HEK293 (cell line): Measurements from ENCODE around the gene TMEM88.

Experiments used
- CTCF ChIP-seq: fragments of 450-650 bp; formaldehyde crosslinking; IDR thresholded peaks from 2 replicates; pipeline ENCODE4 v1.5.1; 2016; ENCODE audit warnings: missing biosample characterization, missing genetic modification characterization
- ELK4 ChIP-seq: IDR thresholded peaks from 2 replicates; pipeline ENCODE4 v1.6.1; 2011; ENCODE audit warnings: mild to moderate bottlenecking, low read depth, low read length, borderline replicate concordance
- FEZF1 ChIP-seq: fragments of 450-650 bp; formaldehyde crosslinking; IDR thresholded peaks from 2 replicates; pipeline ENCODE4 v1.5.1; 2016; ENCODE audit warnings: missing biosample characterization, missing genetic modification characterization
- GFI1B ChIP-seq: fragments of 450-650 bp; formaldehyde crosslinking; IDR thresholded peaks from 2 replicates; pipeline ENCODE4 v1.5.1; 2016; ENCODE audit warnings: missing biosample characterization, missing genetic modification characterization
- OSR2 ChIP-seq: fragments of 450-650 bp; formaldehyde crosslinking; IDR thresholded peaks from 2 replicates; pipeline ENCODE4 v1.5.1; 2016; ENCODE audit warnings: missing biosample characterization, missing genetic modification characterization
- PBX3 ChIP-seq: sonication (generic); formaldehyde crosslinking; IDR thresholded peaks from 2 replicates; pipeline ENCODE4 v1.8.1; 2022; ENCODE audit warnings: mild to moderate bottlenecking, moderate library complexity, missing genetic modification reagents
- SALL2 ChIP-seq: fragments of 450-650 bp; formaldehyde crosslinking; IDR thresholded peaks from 2 replicates; pipeline ENCODE4 v1.5.0; 2017; ENCODE audit warnings: missing biosample characterization, mild to moderate bottlenecking, missing genetic modification characterization, borderline replicate concordance
- WT1 ChIP-seq: fragments of 450-650 bp; formaldehyde crosslinking; IDR thresholded peaks from 2 replicates; pipeline ENCODE4 v1.5.1; 2016; ENCODE audit warnings: missing biosample characterization, missing genetic modification characterization
- ZBTB1 ChIP-seq: fragments of 450-650 bp; formaldehyde crosslinking; IDR thresholded peaks from 2 replicates; pipeline ENCODE4 v1.5.1; 2016; ENCODE audit warnings: missing biosample characterization, missing genetic modification characterization
- ZBTB11 ChIP-seq: fragments of 450-650 bp; formaldehyde crosslinking; conservative IDR thresholded peaks from 2 replicates; pipeline ENCODE4 v1.5.1; 2016; ENCODE audit warnings: low read depth, missing biosample characterization, missing genetic modification characterization
- ZBTB20 ChIP-seq: fragments of 450-650 bp; formaldehyde crosslinking; IDR thresholded peaks from 2 replicates; pipeline ENCODE4 v1.5.1; 2016; ENCODE audit warnings: missing biosample characterization, missing genetic modification characterization
- ZNF10 ChIP-seq: fragments of 450-650 bp; formaldehyde crosslinking; IDR thresholded peaks from 2 replicates; pipeline ENCODE4 v1.5.1; 2017; ENCODE audit warnings: missing biosample characterization, missing genetic modification characterization
- ZNF133 ChIP-seq: fragments of 450-650 bp; formaldehyde crosslinking; IDR thresholded peaks from 2 replicates; pipeline ENCODE4 v1.5.1; 2016; ENCODE audit warnings: missing biosample characterization, missing genetic modification characterization
- ZNF202 ChIP-seq: fragments of 450-650 bp; formaldehyde crosslinking; IDR thresholded peaks from 2 replicates; pipeline ENCODE4 v1.5.1; 2016; ENCODE audit warnings: missing biosample characterization, missing genetic modification characterization, borderline replicate concordance
- ZNF223 ChIP-seq: fragments of 450-650 bp; formaldehyde crosslinking; IDR thresholded peaks from 2 replicates; pipeline ENCODE4 v1.5.1; 2016; ENCODE audit warnings: missing biosample characterization, missing genetic modification characterization
- ZNF24 ChIP-seq: fragments of 450-650 bp; formaldehyde crosslinking; IDR thresholded peaks from 2 replicates; pipeline ENCODE4 v1.5.1; 2016; ENCODE audit warnings: missing biosample characterization, missing genetic modification characterization
- ZNF311 ChIP-seq: fragments of 450-650 bp; formaldehyde crosslinking; IDR thresholded peaks from 2 replicates; pipeline ENCODE4 v1.5.1; 2017; ENCODE audit warnings: missing biosample characterization, missing genetic modification characterization, borderline replicate concordance
- ZNF324 ChIP-seq: fragments of 450-650 bp; formaldehyde crosslinking; IDR thresholded peaks from 2 replicates; pipeline ENCODE4 v1.5.1; 2016; ENCODE audit warnings: missing biosample characterization, missing genetic modification characterization
- ZNF350 ChIP-seq: fragments of 450-650 bp; formaldehyde crosslinking; IDR thresholded peaks from 2 replicates; pipeline ENCODE4 v1.5.0; 2017; ENCODE audit warnings: missing biosample characterization, mild to moderate bottlenecking, missing genetic modification characterization
- ZNF366 ChIP-seq: fragments of 450-650 bp; formaldehyde crosslinking; conservative IDR thresholded peaks from 2 replicates; pipeline ENCODE4 v1.5.1; 2016; ENCODE audit warnings: missing biosample characterization, missing genetic modification characterization
- ZNF37A ChIP-seq: fragments of 450-650 bp; IDR thresholded peaks from 2 replicates; pipeline ENCODE4 v1.5.1; 2018; ENCODE audit warnings: missing biosample characterization, missing genetic modification characterization
- ZNF404 ChIP-seq: fragments of 450-650 bp; formaldehyde crosslinking; IDR thresholded peaks from 2 replicates; pipeline ENCODE4 v1.5.1; 2017; ENCODE audit warnings: missing biosample characterization, missing genetic modification characterization
- ZNF433 ChIP-seq: fragments of 450-650 bp; formaldehyde crosslinking; IDR thresholded peaks from 2 replicates; pipeline ENCODE4 v1.5.1; 2016; ENCODE audit warnings: missing biosample characterization, missing genetic modification characterization, low read depth
- ZNF473 ChIP-seq: fragments of 450-650 bp; formaldehyde crosslinking; IDR thresholded peaks from 2 replicates; pipeline ENCODE4 v1.5.1; 2017; ENCODE audit warnings: missing biosample characterization, missing genetic modification characterization
- ZNF521 ChIP-seq: fragments of 450-650 bp; formaldehyde crosslinking; IDR thresholded peaks from 2 replicates; pipeline ENCODE4 v1.5.1; 2017; ENCODE audit warnings: missing biosample characterization, mild to moderate bottlenecking, missing genetic modification characterization
- ZNF580 ChIP-seq: fragments of 450-650 bp; formaldehyde crosslinking; IDR thresholded peaks from 2 replicates; pipeline ENCODE4 v1.5.1; 2016; ENCODE audit warnings: missing biosample characterization, missing genetic modification characterization
- ZNF621 ChIP-seq: fragments of 450-650 bp; formaldehyde crosslinking; IDR thresholded peaks from 2 replicates; pipeline ENCODE4 v1.5.1; 2017; ENCODE audit warnings: missing biosample characterization, missing genetic modification characterization
- ZNF623 ChIP-seq: fragments of 450-650 bp; formaldehyde crosslinking; IDR thresholded peaks from 2 replicates; pipeline ENCODE4 v1.5.1; 2016; ENCODE audit warnings: missing biosample characterization, missing genetic modification characterization
- ZNF629 ChIP-seq: fragments of 450-650 bp; formaldehyde crosslinking; IDR thresholded peaks from 2 replicates; pipeline ENCODE4 v1.5.1; 2017; ENCODE audit warnings: missing biosample characterization, missing genetic modification characterization
- ZNF704 ChIP-seq: fragments of 450-650 bp; formaldehyde crosslinking; IDR thresholded peaks from 2 replicates; pipeline ENCODE4 v1.5.1; 2016; ENCODE audit warnings: missing biosample characterization, missing genetic modification characterization
- ZNF747 ChIP-seq: fragments of 450-650 bp; formaldehyde crosslinking; IDR thresholded peaks from 2 replicates; pipeline ENCODE4 v1.5.1; 2016; ENCODE audit warnings: missing biosample characterization, missing genetic modification characterization
- ZNF785 ChIP-seq: fragments of 450-650 bp; formaldehyde crosslinking; IDR thresholded peaks from 2 replicates; pipeline ENCODE4 v1.5.1; 2016; ENCODE audit warnings: missing biosample characterization, missing genetic modification characterization
- ZNF830 ChIP-seq: fragments of 450-650 bp; IDR thresholded peaks from 2 replicates; pipeline ENCODE4 v1.5.0; 2018; ENCODE audit warnings: missing biosample characterization, missing genetic modification characterization, low read depth, mild to moderate bottlenecking, moderate library complexity

The TMEM88 gene

GRCh38 chr17:7843536-7844291 is 11.2 kb upstream of the TMEM88 start (continued):
- TF ChIP-seq ZBTB11 (peak; percentile 45), ZNF629 (tag by site-specific recombination) (peak; percentile 99), CTCF (tag by site-specific recombination) (no peak), FEZF1 (no peak), ZNF830 (no peak), ZNF24 (tag by site-specific recombination) (no peak; the same call in 1 of the 2 replicates), GFI1B (tag by site-specific recombination) (no peak), ZNF521 (no peak), ZNF324 (tag by site-specific recombination) (no peak; the same call in 1 of the 2 replicates), PBX3 (no peak), ZBTB20 (tag by site-specific recombination) (peak; percentile 40; the same call in 1 of the 2 replicates), ZNF10 (no peak), OSR2 (tag by site-specific recombination) (no peak), ZNF623 (no peak), ZNF366 (tag by site-specific recombination) (peak; percentile 72), WT1 (tag by site-specific recombination) (no peak; the same call in none of the 2 replicates), ZNF37A (tag by site-specific recombination) (no peak), ZNF433 (no peak), ZNF223 (tag by site-specific recombination) (no peak), ZNF473 (tag by site-specific recombination) (no peak), ZNF350 (tag by site-specific recombination) (no peak), ELK4 (no peak), ZNF404 (tag by site-specific recombination) (no peak), ZNF311 (no peak), ZNF621 (tag by site-specific recombination) (no peak), ZNF202 (tag by site-specific recombination) (no peak), ZBTB1 (tag by site-specific recombination) (no peak), ZNF133 (tag by site-specific recombination) (no peak), ZNF580 (0 out of 2 replicates have a peak, but pooled peaks have one; percentile 29), ZNF747 (tag by site-specific recombination) (no peak), SALL2 (tag by site-specific recombination) (no peak), ZNF785 (tag by site-specific recombination) (no peak; the same call in 1 of the 2 replicates), ZNF704 (tag by site-specific recombination) (peak; percentile 93)
